Osteoblast (primary cell): Measurements from ENCODE around the gene ELL2. TPM values are rescaled to one million over a fixed set of nuclear protein-coding genes. Genes with fewer than 3 reads are reported as not detected.

Source experiments
- DNase-seq: peaks from one replicate; pipeline ENCODE4 v3.0.0; 2011; ENCODE audit warnings: low spot score, mixed read lengths; ENCODE audit not compliant: insufficient read length; ENCODE audit errors: missing footprints
- H2AFZ ChIP-seq: 2 replicates; pipeline ENCODE4 v1.6.0; 2011; ENCODE audit warnings: mild to moderate bottlenecking, low read length
- H3K27ac ChIP-seq: 2 replicates; pipeline ENCODE4 v1.5.1; 2011; ENCODE audit warnings: mild to moderate bottlenecking, low read depth, low read length, moderate library complexity
- H3K27me3 ChIP-seq: 2 replicates; pipeline ENCODE4 v1.6.0; 2012; ENCODE audit warnings: mild to moderate bottlenecking, control low read depth, inconsistent platforms, low read length, moderate library complexity; ENCODE audit not compliant: insufficient read depth
- H3K36me3 ChIP-seq: 2 replicates; pipeline ENCODE4 v1.5.1; 2011; ENCODE audit warnings: mild to moderate bottlenecking, low read length, control low read depth, moderate library complexity; ENCODE audit not compliant: insufficient read depth
- H3K4me1 ChIP-seq: 2 replicates; pipeline ENCODE4 v1.5.1; 2011; ENCODE audit warnings: mild to moderate bottlenecking, low read length, control low read depth, moderate library complexity; ENCODE audit not compliant: insufficient read depth
- H3K4me2 ChIP-seq: 2 replicates; pipeline ENCODE4 v1.6.0; 2011; ENCODE audit warnings: mild to moderate bottlenecking, low read length; ENCODE audit not compliant: insufficient read depth
- H3K4me3 ChIP-seq: fragments of 200-600 bp; sonication (generic); 3 replicates; pipeline ENCODE4 v1.5.1; 2012; ENCODE audit warnings: mild to moderate bottlenecking, low read length, inconsistent platforms; ENCODE audit not compliant: insufficient read depth
- H3K79me2 ChIP-seq: 2 replicates; pipeline ENCODE4 v1.6.0; 2012; ENCODE audit warnings: mild to moderate bottlenecking, low read length, control low read depth, inconsistent platforms; ENCODE audit not compliant: insufficient read depth
- H3K9me3 ChIP-seq: 2 replicates; pipeline ENCODE4 v1.5.1; 2011; ENCODE audit warnings: low read depth, low read length, control low read depth
- H4K20me1 ChIP-seq: 2 replicates; pipeline ENCODE4 v1.6.0; 2012; ENCODE audit warnings: mild to moderate bottlenecking, low read length, control low read depth; ENCODE audit not compliant: insufficient read depth
- CTCF ChIP-seq: IDR thresholded peaks from 2 replicates; pipeline ENCODE4 v1.5.1; 2011; ENCODE audit warnings: mild to moderate bottlenecking, low read depth, low read length, moderate library complexity; ENCODE audit errors: extremely low read depth
- total RNA-seq: library from RNA; depleted of rRNA; stranded (reverse); fragments of >200 nt; gene quantifications from 2 replicates; pipeline ENCODE4 v1.2.3, GENCODE V29; 2012

Gene ELL2
- total RNA-seq, 1 donor = 123 TPM

- H3K4me2 ChIP-seq = no peak overlapping the region
- peaks cover 11% of the 10 kb centered on the region for H3K4me1 ChIP-seq
- no peak overlapping the region for H2AFZ ChIP-seq
- H3K9me3 ChIP-seq = no peaks in the 10 kb centered on the region
- H3K27me3 ChIP-seq = no peaks in the 10 kb centered on the region
- H3K27ac ChIP-seq = no peak overlapping the region
- no peak for TF ChIP-seq CTCF
- no peak for DNase-seq
- H3K4me3 ChIP-seq = no peak overlapping the region
- H3K79me2 ChIP-seq = peaks cover 98% of the 10 kb centered on the region
- peaks cover 71% of the 10 kb centered on the region for H4K20me1 ChIP-seq
- peaks cover 34% of the 10 kb centered on the region for H3K36me3 ChIP-seq
Measured at GRCh38 chr5:95920822-95921221, 40.8 kb downstream of the ELL2 start.

GRCh38 chr5:95919658-95920057 lies 42.0 kb downstream of the ELL2 start:
- no peak for TF ChIP-seq CTCF
- no peak overlapping the region for H3K27ac ChIP-seq
- no peak overlapping the region for H3K4me2 ChIP-seq
- DNase-seq = no peak
- H3K79me2 ChIP-seq = peaks cover 96% of the 10 kb centered on the region
- no peak overlapping the region for H3K4me3 ChIP-seq
- H4K20me1 ChIP-seq = peaks cover 62% of the 10 kb centered on the region
- H3K36me3 ChIP-seq = peaks cover 41% of the 10 kb centered on the region
- H3K27me3 ChIP-seq = no peaks in the 10 kb centered on the region
- H2AFZ ChIP-seq = no peak overlapping the region
- no peaks in the 10 kb centered on the region for H3K9me3 ChIP-seq
- peaks cover 3% of the 10 kb centered on the region for H3K4me1 ChIP-seq

- no peak for TF ChIP-seq CTCF
- Histone ChIP-seq H3K79me2 (peaks cover 91% of the 10 kb centered on the region), H3K4me1 (no peaks in the 10 kb centered on the region), H3K36me3 (peaks cover 42% of the 10 kb centered on the region), H3K4me2 (no peak overlapping the region), H3K27ac (no peak overlapping the region), H4K20me1 (peaks cover 56% of the 10 kb centered on the region), H3K4me3 (no peak overlapping the region), H2AFZ (no peak overlapping the region), H3K9me3 (no peaks in the 10 kb centered on the region), H3K27me3 (no peaks in the 10 kb centered on the region)
- DNase-seq = no peak
Measured at GRCh38 chr5:95918421-95919006, 43.1 kb downstream of the ELL2 start.

GRCh38 chr5:95917207-95917606 lies 44.4 kb downstream of the ELL2 start:
- Histone ChIP-seq H3K79me2 (peaks cover 91% of the 10 kb centered on the region), H4K20me1 (peaks cover 51% of the 10 kb centered on the region)

More at GRCh38 chr5:95917207-95917606, 44.4 kb downstream of the ELL2 start:
- no peak overlapping the region for H3K27ac ChIP-seq
- H3K4me3 ChIP-seq = no peak overlapping the region
- no peak overlapping the region for H3K4me2 ChIP-seq
- TF ChIP-seq CTCF = no peak
- no peaks in the 10 kb centered on the region for H3K4me1 ChIP-seq
- H3K9me3 ChIP-seq = no peaks in the 10 kb centered on the region
- H3K27me3 ChIP-seq = no peaks in the 10 kb centered on the region
- no peak for DNase-seq
- peaks cover 46% of the 10 kb centered on the region for H3K36me3 ChIP-seq
- no peak overlapping the region for H2AFZ ChIP-seq
